K562 (cell line): ENCODE data around the gene GIMAP8. TPM values are rescaled to one million over a fixed set of nuclear protein-coding genes. Genes with fewer than 3 reads are reported as not detected.

Source experiments
- ATF1 ChIP-seq, 2 experiments: fragments of 450-650 bp in 1 of 2; IDR thresholded peaks; 2 replicates each; pipeline ENCODE4 v1.6.1; 2016; ENCODE audit warnings: missing compliant biosample characterization in 1 of 2, missing genetic modification characterization in 1 of 2
- ETS1 ChIP-seq: conservative IDR thresholded peaks from 2 replicates; pipeline ENCODE4 v1.6.1; 2011; ENCODE audit warnings: low read depth, mild to moderate bottlenecking, low read length; ENCODE audit not compliant: control insufficient read depth
- FOXM1 ChIP-seq, 2 experiments: fragments of 450-650 bp in 1 of 2; sonication (generic) in 1 of 2; formaldehyde crosslinking in 1 of 2; IDR thresholded peaks; 2 replicates each; pipeline versions ENCODE4 v1.6.1 to v1.9.0; 2017 to 2022; ENCODE audit warnings: low read depth in 2 of 2, mild to moderate bottlenecking in 2 of 2, missing genetic modification reagents in 1 of 2, moderate library complexity in 1 of 2
- KDM1A ChIP-seq, 2 experiments: fragments of 450-650 bp; IDR thresholded peaks; 2 replicates each; pipeline ENCODE4 v1.6.1; 2016; ENCODE audit warnings: mild to moderate bottlenecking in 2 of 2
- NFE2L1 ChIP-seq: fragments of 450-650 bp; IDR thresholded peaks from 2 replicates; pipeline ENCODE4 v1.6.1; 2016; ENCODE audit warnings: missing genetic modification characterization, low read depth, mild to moderate bottlenecking, missing compliant biosample characterization, moderate library complexity, borderline replicate concordance
- PRMT5 ChIP-seq: sonication (generic); formaldehyde crosslinking; IDR thresholded peaks from 2 replicates; pipeline ENCODE4 v1.5.0; 2020; ENCODE audit warnings: missing genetic modification reagents
- SLC30A9 ChIP-seq: fragments of 250-450 bp; sonication (Bioruptor Pico); IDR thresholded peaks from 2 replicates; pipeline ENCODE4 v1.8.0; 2022; ENCODE audit warnings: mild to moderate bottlenecking, moderate library complexity
- SMARCA5 ChIP-seq: fragments of 450-650 bp; IDR thresholded peaks from 2 replicates; pipeline ENCODE4 v1.6.1; 2016
- USF1 ChIP-seq: sonication (generic); formaldehyde crosslinking; IDR thresholded peaks from 2 replicates; pipeline ENCODE4 v1.9.0; 2022; ENCODE audit warnings: mild to moderate bottlenecking, missing genetic modification reagents
- YBX1 ChIP-seq: fragments of 450-650 bp; IDR thresholded peaks from 2 replicates; pipeline ENCODE4 v1.7.1; 2016; ENCODE audit warnings: mild to moderate bottlenecking
- ZFX ChIP-seq: sonication (generic); formaldehyde crosslinking; IDR thresholded peaks from 2 replicates; pipeline ENCODE4 v1.8.0; 2022; ENCODE audit warnings: mild to moderate bottlenecking, missing genetic modification reagents, moderate library complexity
- ZNF133 ChIP-seq: fragments of 250-450 bp; sonication (Bioruptor Pico); IDR thresholded peaks from 2 replicates; pipeline ENCODE4 v1.4.0; 2020; ENCODE audit warnings: mild to moderate bottlenecking
- ZNF696 ChIP-seq: fragments of 250-450 bp; sonication (Bioruptor Pico); conservative IDR thresholded peaks from 2 replicates; pipeline ENCODE4 v1.4.0; 2020; ENCODE audit warnings: mild to moderate bottlenecking, moderate library complexity
- polyA plus RNA-seq, 8 experiments: library from polyadenylated mRNA; depleted of rRNA in 4 of 8; stranded (reverse) in 5 of 8; unstranded in 3 of 8; fragments of >200 nt; fragmentation: Nextera tagmentation in 2 of 8; fragmentation: Illumina TruSeq in 1 of 8; extraction: Ambion mirVana in 2 of 8; extraction: Trizol in 1 of 8; gene quantifications; 2 replicates each; pipeline versions ENCODE4 v1.2.1 to v1.2.3, GENCODE V29; 2011 to 2014; ENCODE audit warnings: inconsistent platforms in 1 of 8, missing spikeins in 1 of 8
- total RNA-seq, 7 experiments: library from RNA; depleted of rRNA in 6 of 7; stranded (reverse); fragments of >200 nt in 6 of 7; fragmentation: Illumina TruSeq in 2 of 7; extraction: Trizol in 2 of 7; gene quantifications; 2 replicates each; pipeline versions ENCODE4 v1.2.1 to v1.2.3, GENCODE V29; 2011 to 2021; ENCODE audit warnings: low replicate concordance in 1 of 7
- TF ChIP-seq, protein P1 (sequence below): fragments of 450-650 bp; IDR thresholded peaks from 2 replicates; pipeline ENCODE4 v1.6.1; 2016; ENCODE audit warnings: mild to moderate bottlenecking, moderate library complexity

The GIMAP8 gene
- total and polyA plus RNA-seq, 9 of the 15 experiments (the other 6 are each of a cell fraction or from before 2014, with no cell fraction given) = not detected

- no peak for TF ChIP-seq SMARCA5
- TF ChIP-seq NFE2L1 (tag) = no peak
- peak; percentile 6; the same call in 1 of the 2 replicates for TF ChIP-seq USF1
- no peak for TF ChIP-seq FOXM1 (IDR thresholded peaks at IDR 0.05; ENCODE audit: low read depth)
- TF ChIP-seq FOXM1 (CRISPR knock-in tag; IDR thresholded peaks at IDR 0.05; ENCODE audit: low read depth) = peak; percentile 89
- TF ChIP-seq SLC30A9 = 0 out of 2 replicates have a peak, but pooled peaks have one; percentile 7
- TF ChIP-seq, protein P1, sequence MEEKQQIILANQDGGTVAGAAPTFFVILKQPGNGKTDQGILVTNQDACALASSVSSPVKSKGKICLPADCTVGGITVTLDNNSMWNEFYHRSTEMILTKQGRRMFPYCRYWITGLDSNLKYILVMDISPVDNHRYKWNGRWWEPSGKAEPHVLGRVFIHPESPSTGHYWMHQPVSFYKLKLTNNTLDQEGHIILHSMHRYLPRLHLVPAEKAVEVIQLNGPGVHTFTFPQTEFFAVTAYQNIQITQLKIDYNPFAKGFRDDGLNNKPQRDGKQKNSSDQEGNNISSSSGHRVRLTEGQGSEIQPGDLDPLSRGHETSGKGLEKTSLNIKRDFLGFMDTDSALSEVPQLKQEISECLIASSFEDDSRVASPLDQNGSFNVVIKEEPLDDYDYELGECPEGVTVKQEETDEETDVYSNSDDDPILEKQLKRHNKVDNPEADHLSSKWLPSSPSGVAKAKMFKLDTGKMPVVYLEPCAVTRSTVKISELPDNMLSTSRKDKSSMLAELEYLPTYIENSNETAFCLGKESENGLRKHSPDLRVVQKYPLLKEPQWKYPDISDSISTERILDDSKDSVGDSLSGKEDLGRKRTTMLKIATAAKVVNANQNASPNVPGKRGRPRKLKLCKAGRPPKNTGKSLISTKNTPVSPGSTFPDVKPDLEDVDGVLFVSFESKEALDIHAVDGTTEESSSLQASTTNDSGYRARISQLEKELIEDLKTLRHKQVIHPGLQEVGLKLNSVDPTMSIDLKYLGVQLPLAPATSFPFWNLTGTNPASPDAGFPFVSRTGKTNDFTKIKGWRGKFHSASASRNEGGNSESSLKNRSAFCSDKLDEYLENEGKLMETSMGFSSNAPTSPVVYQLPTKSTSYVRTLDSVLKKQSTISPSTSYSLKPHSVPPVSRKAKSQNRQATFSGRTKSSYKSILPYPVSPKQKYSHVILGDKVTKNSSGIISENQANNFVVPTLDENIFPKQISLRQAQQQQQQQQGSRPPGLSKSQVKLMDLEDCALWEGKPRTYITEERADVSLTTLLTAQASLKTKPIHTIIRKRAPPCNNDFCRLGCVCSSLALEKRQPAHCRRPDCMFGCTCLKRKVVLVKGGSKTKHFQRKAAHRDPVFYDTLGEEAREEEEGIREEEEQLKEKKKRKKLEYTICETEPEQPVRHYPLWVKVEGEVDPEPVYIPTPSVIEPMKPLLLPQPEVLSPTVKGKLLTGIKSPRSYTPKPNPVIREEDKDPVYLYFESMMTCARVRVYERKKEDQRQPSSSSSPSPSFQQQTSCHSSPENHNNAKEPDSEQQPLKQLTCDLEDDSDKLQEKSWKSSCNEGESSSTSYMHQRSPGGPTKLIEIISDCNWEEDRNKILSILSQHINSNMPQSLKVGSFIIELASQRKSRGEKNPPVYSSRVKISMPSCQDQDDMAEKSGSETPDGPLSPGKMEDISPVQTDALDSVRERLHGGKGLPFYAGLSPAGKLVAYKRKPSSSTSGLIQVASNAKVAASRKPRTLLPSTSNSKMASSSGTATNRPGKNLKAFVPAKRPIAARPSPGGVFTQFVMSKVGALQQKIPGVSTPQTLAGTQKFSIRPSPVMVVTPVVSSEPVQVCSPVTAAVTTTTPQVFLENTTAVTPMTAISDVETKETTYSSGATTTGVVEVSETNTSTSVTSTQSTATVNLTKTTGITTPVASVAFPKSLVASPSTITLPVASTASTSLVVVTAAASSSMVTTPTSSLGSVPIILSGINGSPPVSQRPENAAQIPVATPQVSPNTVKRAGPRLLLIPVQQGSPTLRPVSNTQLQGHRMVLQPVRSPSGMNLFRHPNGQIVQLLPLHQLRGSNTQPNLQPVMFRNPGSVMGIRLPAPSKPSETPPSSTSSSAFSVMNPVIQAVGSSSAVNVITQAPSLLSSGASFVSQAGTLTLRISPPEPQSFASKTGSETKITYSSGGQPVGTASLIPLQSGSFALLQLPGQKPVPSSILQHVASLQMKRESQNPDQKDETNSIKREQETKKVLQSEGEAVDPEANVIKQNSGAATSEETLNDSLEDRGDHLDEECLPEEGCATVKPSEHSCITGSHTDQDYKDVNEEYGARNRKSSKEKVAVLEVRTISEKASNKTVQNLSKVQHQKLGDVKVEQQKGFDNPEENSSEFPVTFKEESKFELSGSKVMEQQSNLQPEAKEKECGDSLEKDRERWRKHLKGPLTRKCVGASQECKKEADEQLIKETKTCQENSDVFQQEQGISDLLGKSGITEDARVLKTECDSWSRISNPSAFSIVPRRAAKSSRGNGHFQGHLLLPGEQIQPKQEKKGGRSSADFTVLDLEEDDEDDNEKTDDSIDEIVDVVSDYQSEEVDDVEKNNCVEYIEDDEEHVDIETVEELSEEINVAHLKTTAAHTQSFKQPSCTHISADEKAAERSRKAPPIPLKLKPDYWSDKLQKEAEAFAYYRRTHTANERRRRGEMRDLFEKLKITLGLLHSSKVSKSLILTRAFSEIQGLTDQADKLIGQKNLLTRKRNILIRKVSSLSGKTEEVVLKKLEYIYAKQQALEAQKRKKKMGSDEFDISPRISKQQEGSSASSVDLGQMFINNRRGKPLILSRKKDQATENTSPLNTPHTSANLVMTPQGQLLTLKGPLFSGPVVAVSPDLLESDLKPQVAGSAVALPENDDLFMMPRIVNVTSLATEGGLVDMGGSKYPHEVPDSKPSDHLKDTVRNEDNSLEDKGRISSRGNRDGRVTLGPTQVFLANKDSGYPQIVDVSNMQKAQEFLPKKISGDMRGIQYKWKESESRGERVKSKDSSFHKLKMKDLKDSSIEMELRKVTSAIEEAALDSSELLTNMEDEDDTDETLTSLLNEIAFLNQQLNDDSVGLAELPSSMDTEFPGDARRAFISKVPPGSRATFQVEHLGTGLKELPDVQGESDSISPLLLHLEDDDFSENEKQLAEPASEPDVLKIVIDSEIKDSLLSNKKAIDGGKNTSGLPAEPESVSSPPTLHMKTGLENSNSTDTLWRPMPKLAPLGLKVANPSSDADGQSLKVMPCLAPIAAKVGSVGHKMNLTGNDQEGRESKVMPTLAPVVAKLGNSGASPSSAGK = no peak; the same call in 1 of the 2 replicates
- TF ChIP-seq YBX1 = no peak
- TF ChIP-seq ETS1 = peak; percentile 93
- no peak for TF ChIP-seq ATF1 (CRISPR knock-in tag; IDR thresholded peaks at IDR 0.05)
- TF ChIP-seq ATF1 (tag; IDR thresholded peaks at IDR 0.05) = peak; percentile 92
- TF ChIP-seq KDM1A (IDR thresholded peaks at IDR 0.05) = no peak
- TF ChIP-seq ZFX (CRISPR knock-in tag) = peak; percentile 98
- peak; percentile 6; the same call in 1 of the 2 replicates for TF ChIP-seq ZNF133 (CRISPR knock-in tag)
- no peak for TF ChIP-seq PRMT5 (CRISPR knock-in tag)
- TF ChIP-seq ZNF696 (CRISPR knock-in tag) = no peak
These were observed 45.4 kb upstream of the GIMAP8 start (continued) for GRCh38 chr7:150404805-150405583.
